ENCODE data around the gene ARHGEF28.

ARHGEF28 gene

DNA sequence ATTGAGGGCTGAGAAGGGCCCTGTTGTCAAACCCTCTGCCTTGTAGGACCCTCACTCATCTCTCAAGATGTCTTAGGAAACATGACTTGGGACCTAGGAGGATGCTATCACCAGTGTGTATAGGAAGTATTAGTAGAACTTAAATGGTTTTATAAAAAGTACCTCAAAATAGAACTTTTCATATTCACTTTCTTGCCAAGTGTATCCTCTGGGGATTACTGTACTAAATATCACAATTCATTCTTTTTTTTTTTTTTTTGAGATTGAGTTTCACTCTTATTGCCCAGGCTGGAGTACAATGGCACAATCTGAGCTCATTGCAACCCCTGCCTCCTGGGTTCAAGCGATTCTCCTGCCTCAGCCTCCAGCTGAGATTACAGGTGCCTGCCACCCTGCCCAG is 56.2 kb downstream of the ARHGEF28 start:
- no peak for DNase-seq (ENCODE audit: low read depth)
- no peak for TF ChIP-seq CTCF (IDR thresholded peaks at IDR 0.05; ENCODE audit: control insufficient read depth, insufficient read depth, low read depth, low read length, missing control alignments)

GRCh38 chr5:73684691-73685090 is 58.7 kb downstream of the ARHGEF28 start:
- no peak overlapping the region for H3K4me3 ChIP-seq (ENCODE audit: control insufficient read depth, low read depth, low read length)
- DNase-seq (ENCODE audit: low read depth), result no peak
- no peak for TF ChIP-seq CTCF (IDR thresholded peaks at IDR 0.05; ENCODE audit: control insufficient read depth, insufficient read depth, low read depth, low read length, missing control alignments)

More for the DNA sequence above, 56.2 kb downstream of the ARHGEF28 start:
- H3K4me3 ChIP-seq (ENCODE audit: control insufficient read depth, low read depth, low read length), result no peak overlapping the region

DNA sequence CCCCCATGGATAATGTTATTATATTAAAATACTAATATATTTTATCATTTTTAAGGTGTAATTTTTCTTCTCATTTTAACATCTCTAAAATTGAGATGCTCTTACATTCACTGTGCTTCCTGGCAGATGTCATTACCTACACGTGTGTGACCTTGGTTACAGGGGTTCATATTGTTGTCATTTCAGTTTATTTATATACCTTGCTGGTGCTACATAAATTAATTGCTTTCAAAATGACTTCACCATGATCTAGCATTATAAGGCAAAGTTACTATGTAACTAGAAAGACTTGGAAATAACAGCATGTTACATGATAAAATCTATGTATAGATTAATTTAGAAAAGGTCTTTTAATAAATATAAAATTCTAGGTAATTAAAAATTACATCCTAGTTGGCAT is 60.9 kb downstream of the ARHGEF28 start:
- no peak overlapping the region for H3K4me3 ChIP-seq (ENCODE audit: control insufficient read depth, low read depth, low read length)
- no peak for TF ChIP-seq CTCF (IDR thresholded peaks at IDR 0.05; ENCODE audit: control insufficient read depth, insufficient read depth, low read depth, low read length, missing control alignments)
- no peak for DNase-seq (ENCODE audit: low read depth)

DNA sequence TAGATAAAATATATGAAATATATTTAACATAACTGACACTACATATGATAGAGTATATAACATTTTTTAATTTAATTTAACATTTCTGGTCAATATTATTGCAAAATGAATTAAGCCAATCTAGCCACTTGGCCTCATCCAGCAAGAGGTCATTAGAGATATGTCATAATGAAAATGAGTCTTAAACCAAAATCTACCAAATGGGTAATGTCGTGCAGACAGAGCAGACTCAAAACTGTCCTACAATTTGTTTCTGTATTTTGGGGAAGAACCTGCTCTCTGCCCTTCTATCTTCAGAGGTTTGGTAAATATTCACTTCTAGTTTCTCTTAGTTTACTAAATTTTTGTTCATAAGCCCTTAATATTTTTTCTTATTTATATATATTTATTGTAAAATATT is 61.4 kb downstream of the ARHGEF28 start:
- no peak for DNase-seq (ENCODE audit: low read depth)
- no peak for TF ChIP-seq CTCF (IDR thresholded peaks at IDR 0.05; ENCODE audit: control insufficient read depth, insufficient read depth, low read depth, low read length, missing control alignments)
- H3K4me3 ChIP-seq (ENCODE audit: control insufficient read depth, low read depth, low read length), result no peak overlapping the region

- DNase-seq (ENCODE audit: low read depth), result no peak
- no peak for TF ChIP-seq CTCF (IDR thresholded peaks at IDR 0.05; ENCODE audit: control insufficient read depth, insufficient read depth, low read depth, low read length, missing control alignments)
- H3K4me3 ChIP-seq (ENCODE audit: control insufficient read depth, low read depth, low read length), result no peak overlapping the region
These were observed 64.0 kb downstream of the ARHGEF28 start for GRCh38 chr5:73690015-73690414.

- H3K4me3 ChIP-seq (ENCODE audit: control insufficient read depth, low read depth, low read length), result no peak overlapping the region
- no peak for TF ChIP-seq CTCF (IDR thresholded peaks at IDR 0.05; ENCODE audit: control insufficient read depth, insufficient read depth, low read depth, low read length, missing control alignments)
- no peak for DNase-seq (ENCODE audit: low read depth)
These were observed 65.5 kb downstream of the ARHGEF28 start for GRCh38 chr5:73691302-73692080.
